Measurements from ENCODE around the gene ROPN1L.

- no peak for TF ChIP-seq POLR2A (IDR thresholded peaks at IDR 0.05; ENCODE audit: borderline replicate concordance, extremely low read depth, insufficient read depth, insufficient read length)
- TF ChIP-seq SIN3A (IDR thresholded peaks at IDR 0.05; ENCODE audit: low read depth): no peak
- TF ChIP-seq SP1 (IDR thresholded peaks at IDR 0.05; ENCODE audit: low read depth): no peak
- no peak for TF ChIP-seq CTCF (IDR thresholded peaks at IDR 0.05 in 2 of 3, conservative IDR thresholded peaks at IDR 0.05 in 1 of 3; ENCODE audit: borderline replicate concordance in 1 of 3, insufficient read depth in 1 of 3, low read depth in 2 of 3, low read length in 2 of 3)
- TF ChIP-seq EZH2 (IDR thresholded peaks at IDR 0.05): no peak
Observed at GRCh38 chr5:10396552-10396951, 45.1 kb upstream of the ROPN1L start.

All from HCT116 (cell line).